Smooth muscle cell (in vitro differentiated cells): ENCODE data around the gene DTX3. TPM values are rescaled to one million over a fixed set of nuclear protein-coding genes. Genes with fewer than 3 reads are reported as not detected.
"Not testable (repeated sequence)": the region's sequence is repeated elsewhere in the genome, so short reads cannot be mapped to it uniquely, and the experiment has no call there.

Experiments
- DNase-seq: peaks from one replicate; lab custom pipeline; 2025; ENCODE audit not compliant: unreplicated experiment; lab: John Stamatoyannopoulos, UW
- H2AFZ ChIP-seq: fragments of 200-600 bp; sonication (generic); 2 replicates; pipeline ENCODE4 v1.6.0; 2016; ENCODE audit warnings: antibody characterized with exemption, low read depth, mild to moderate bottlenecking
- H3F3A ChIP-seq: fragments of 200-600 bp; sonication (generic); 2 replicates; pipeline ENCODE4 v1.6.0; 2017; ENCODE audit warnings: antibody characterized with exemption, low read depth
- H3K27ac ChIP-seq: fragments of 200-600 bp; sonication (generic); 2 replicates; pipeline ENCODE4 v1.5.1; 2016; ENCODE audit warnings: low read depth, mild to moderate bottlenecking
- H3K27me3 ChIP-seq: fragments of 200-600 bp; sonication (generic); 2 replicates; pipeline ENCODE4 v1.6.1; 2016; ENCODE audit warnings: low read depth, mild to moderate bottlenecking
- H3K36me3 ChIP-seq: fragments of 200-600 bp; sonication (generic); 2 replicates; pipeline ENCODE4 v1.5.1; 2016; ENCODE audit warnings: low read depth
- H3K4me1 ChIP-seq: fragments of 200-600 bp; sonication (generic); 2 replicates; pipeline ENCODE4 v1.5.1; 2016; ENCODE audit warnings: low read depth
- H3K4me2 ChIP-seq: fragments of 200-600 bp; sonication (generic); 2 replicates; pipeline ENCODE4 v1.6.0; 2016; ENCODE audit warnings: mild to moderate bottlenecking
- H3K4me3 ChIP-seq: fragments of 200-600 bp; sonication (generic); 2 replicates; pipeline ENCODE4 v1.5.1; 2016; ENCODE audit warnings: mild to moderate bottlenecking
- H3K79me2 ChIP-seq: fragments of 200-600 bp; sonication (generic); 2 replicates; pipeline ENCODE4 v1.6.0; 2016; ENCODE audit warnings: low read depth, mild to moderate bottlenecking
- H3K9ac ChIP-seq: fragments of 200-600 bp; sonication (generic); 2 replicates; pipeline ENCODE4 v1.6.0; 2016; ENCODE audit warnings: low read depth
- H3K9me3 ChIP-seq: fragments of 200-600 bp; sonication (generic); replicated peaks from 2 replicates; pipeline ENCODE4 v1.5.1; 2016; ENCODE audit warnings: low read depth
- H4K20me1 ChIP-seq: fragments of 200-600 bp; sonication (generic); 2 replicates; pipeline ENCODE4 v1.6.0; 2016; ENCODE audit warnings: low read depth
- CTCF ChIP-seq: fragments of 200-600 bp; sonication (generic); IDR thresholded peaks from 2 replicates; pipeline ENCODE4 v1.5.1; 2017; ENCODE audit warnings: borderline replicate concordance, mild to moderate bottlenecking, antibody characterized with exemption; ENCODE audit not compliant: insufficient read depth, poor library complexity, severe bottlenecking
- WGBS: methylation state at CpG from one replicate; pipeline ENCODE4 v1.1.7; 2016; ENCODE audit warnings: low lambda C conversion rate; 5-methylcytosine and 5-hydroxymethylcytosine counted together
- polyA plus RNA-seq: library from polyadenylated mRNA; unstranded; fragments of >200 nt; fragmentation: Nextera tagmentation; extraction: Ambion mirVana; gene quantifications from 2 replicates; pipeline ENCODE4 v1.2.1, GENCODE V29; 2016
- total RNA-seq: library from RNA; depleted of rRNA; stranded (reverse); fragments of >200 nt; gene quantifications from 2 replicates; pipeline ENCODE4 v1.2.3, GENCODE V29; 2014

Gene DTX3
- total and polyA plus RNA-seq, 2 experiments from 2014 or later: 29.4 to 43.0 TPM

GRCh38 chr12:57615637-57616036, 11.0 kb downstream of the DTX3 start:
- Histone ChIP-seq H3K4me3 (no peak overlapping the region), H3K9me3 (no peaks in the 10 kb centered on the region), H3K27me3 (peaks cover 33% of the 10 kb centered on the region), H2AFZ (no peak overlapping the region), H3K27ac (no peak overlapping the region), H4K20me1 (peaks cover 4% of the 10 kb centered on the region), H3K4me2 (no peak overlapping the region), H3K4me1 (peaks cover 9% of the 10 kb centered on the region), H3F3A (peaks cover 11% of the 10 kb centered on the region), H3K79me2 (no peaks in the 10 kb centered on the region), H3K36me3 (no peaks in the 10 kb centered on the region), H3K9ac (no peak overlapping the region)
- 93% methylated on average over 5 of the region's 5 CpGs for WGBS
- no peak for DNase-seq
- no peak for TF ChIP-seq CTCF

- 80% methylated on average over 3 of the region's 3 CpGs for WGBS
- Histone ChIP-seq H3F3A (peaks cover 9% of the 10 kb centered on the region), H3K27ac (no peak overlapping the region), H3K4me1 (peaks cover 13% of the 10 kb centered on the region), H3K79me2 (no peaks in the 10 kb centered on the region), H3K4me3 (no peak overlapping the region), H3K4me2 (no peak overlapping the region), H3K36me3 (no peaks in the 10 kb centered on the region), H4K20me1 (peaks cover 4% of the 10 kb centered on the region), H3K9ac (no peak overlapping the region), H3K27me3 (peaks cover 42% of the 10 kb centered on the region), H3K9me3 (no peaks in the 10 kb centered on the region), H2AFZ (no peak overlapping the region)
- TF ChIP-seq CTCF: no peak
- DNase-seq: no peak
Measured at GRCh38 chr12:57616383-57617101, 11.9 kb downstream of the DTX3 start.

- no peak for DNase-seq
- 90% methylated on average over 11 of the region's 11 CpGs for WGBS
- H3F3A ChIP-seq: peaks cover 9% of the 10 kb centered on the region
- TF ChIP-seq CTCF: no peak
- H3K4me1 ChIP-seq: peaks cover 12% of the 10 kb centered on the region
- H3K27me3 ChIP-seq: peaks cover 54% of the 10 kb centered on the region
- H4K20me1 ChIP-seq: peaks cover 4% of the 10 kb centered on the region
- no peaks in the 10 kb centered on the region for H3K79me2 ChIP-seq
- H2AFZ ChIP-seq: no peak overlapping the region
- H3K9me3 ChIP-seq: no peaks in the 10 kb centered on the region
- H3K4me3 ChIP-seq: no peak overlapping the region
- no peak overlapping the region for H3K27ac ChIP-seq
- no peak overlapping the region for H3K9ac ChIP-seq
- H3K36me3 ChIP-seq: no peaks in the 10 kb centered on the region
- no peak overlapping the region for H3K4me2 ChIP-seq
Measured at GRCh38 chr12:57617942-57618341, 13.3 kb downstream of the DTX3 start.

- not testable (repeated sequence) for H3K4me3 ChIP-seq, H3F3A ChIP-seq, H3K4me2 ChIP-seq, H3K9ac ChIP-seq, H2AFZ ChIP-seq, H3K9me3 ChIP-seq, DNase-seq, H3K79me2 ChIP-seq, H4K20me1 ChIP-seq, H3K36me3 ChIP-seq, H3K27ac ChIP-seq
- 96% methylated on average over 6 of the region's 6 CpGs for WGBS
- Histone ChIP-seq H3K27me3 (peaks cover 59% of the 10 kb centered on the region), H3K4me1 (peaks cover 12% of the 10 kb centered on the region)
Measured at GRCh38 chr12:57618431-57618830, 13.8 kb downstream of the DTX3 start.
